Activated gamma-delta T cell treated with anti-CD3 and anti-CD28 coated beads, Interleukin-2, amount 50 U/mL, for 16 hours (primary cell): ENCODE results near the gene HCAR1.
"Not testable (repeated sequence)": the region's sequence is repeated elsewhere in the genome, so short reads cannot be mapped to it uniquely, and the experiment has no call there.

Source experiments
- DNase-seq: peaks from one replicate; pipeline ENCODE4 v3.0.0-alpha.2; 2020; ENCODE audit warnings: low read depth

Gene HCAR1, protein sequence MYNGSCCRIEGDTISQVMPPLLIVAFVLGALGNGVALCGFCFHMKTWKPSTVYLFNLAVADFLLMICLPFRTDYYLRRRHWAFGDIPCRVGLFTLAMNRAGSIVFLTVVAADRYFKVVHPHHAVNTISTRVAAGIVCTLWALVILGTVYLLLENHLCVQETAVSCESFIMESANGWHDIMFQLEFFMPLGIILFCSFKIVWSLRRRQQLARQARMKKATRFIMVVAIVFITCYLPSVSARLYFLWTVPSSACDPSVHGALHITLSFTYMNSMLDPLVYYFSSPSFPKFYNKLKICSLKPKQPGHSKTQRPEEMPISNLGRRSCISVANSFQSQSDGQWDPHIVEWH

DNA sequence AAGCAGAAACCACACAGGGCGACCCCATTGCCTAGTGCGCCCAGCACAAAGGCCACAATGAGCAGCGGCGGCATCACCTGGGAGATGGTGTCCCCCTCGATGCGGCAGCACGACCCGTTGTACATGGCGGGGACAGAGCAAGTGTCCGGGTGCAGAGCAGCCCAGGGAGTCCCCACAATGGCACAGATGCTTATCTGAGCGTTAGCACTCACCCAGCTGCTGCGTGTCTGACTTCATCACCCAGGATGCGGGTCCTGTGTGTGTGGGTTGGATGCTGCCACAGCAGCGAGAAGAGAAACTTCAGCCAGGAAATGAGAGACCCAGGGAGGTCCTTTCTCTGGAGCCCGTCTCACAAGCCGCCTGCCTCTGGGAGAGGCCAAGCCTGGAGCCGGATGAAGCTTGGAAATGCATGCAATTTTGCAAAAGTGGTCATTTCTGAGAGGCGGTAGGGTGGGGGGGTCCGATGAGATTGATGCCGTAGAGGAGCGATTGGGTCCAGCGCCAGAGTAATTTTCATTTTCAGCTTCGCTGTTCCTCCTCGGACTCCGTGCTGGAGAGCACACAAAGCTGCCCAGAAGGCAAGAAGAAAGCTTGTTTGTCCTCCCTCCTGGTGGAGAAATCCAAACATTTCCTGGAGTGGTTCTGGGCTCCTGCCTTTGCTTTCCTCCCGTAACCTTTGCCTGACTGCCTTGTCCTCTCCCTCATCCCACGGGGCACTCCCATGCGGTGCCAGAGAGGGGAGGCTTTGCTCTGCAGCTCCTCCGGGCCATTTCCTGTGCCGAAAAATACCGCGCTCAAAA lies at the start of gene HCAR1:
Gene HCAR1, minus strand, starts transcription at position 630 of the 800 bp plus-strand sequence. Its CDS starts 505 bp downstream, at position 125.
- DNase-seq, result no peak

DNA sequence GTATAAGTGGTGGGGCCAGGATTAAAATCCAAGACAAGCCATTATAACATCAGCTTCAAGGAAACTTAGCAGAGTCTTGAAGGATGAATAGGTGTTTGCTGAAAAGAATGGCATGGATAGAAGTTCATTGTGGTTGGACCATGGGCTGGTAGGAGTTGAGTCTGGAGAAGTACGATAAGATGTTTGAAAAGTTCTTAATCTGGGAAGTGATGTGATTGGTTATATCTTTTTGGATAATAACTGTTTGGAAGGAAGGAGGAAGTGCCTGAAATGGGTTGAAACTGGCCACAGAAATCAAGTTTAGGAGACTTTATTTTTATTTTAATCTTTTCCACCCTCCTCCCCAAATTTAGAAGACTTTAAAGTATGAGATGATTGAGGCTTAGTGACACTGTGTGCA lies 26.9 kb upstream of the HCAR1 start:
- DNase-seq, result no peak

DNA sequence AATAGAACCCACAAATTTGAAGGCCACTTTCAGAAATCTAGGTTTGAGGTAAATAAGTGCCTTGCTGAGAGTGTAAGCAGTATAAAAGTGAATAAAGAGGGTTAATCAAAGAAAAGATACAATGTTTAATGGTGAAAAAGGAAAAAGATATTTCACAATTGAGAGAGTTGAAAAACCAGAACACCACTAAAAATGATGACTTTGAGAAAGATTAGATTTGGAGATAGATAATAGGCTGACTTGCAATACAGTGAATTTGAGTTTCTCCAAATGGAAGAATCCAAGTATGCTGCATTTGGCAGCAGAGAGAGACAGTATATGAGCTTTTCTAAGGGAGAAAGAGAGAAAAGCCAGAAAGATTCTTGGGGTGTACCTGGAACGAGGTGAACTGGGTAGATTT lies 24.1 kb upstream of the HCAR1 start:
- no peak for DNase-seq

DNA sequence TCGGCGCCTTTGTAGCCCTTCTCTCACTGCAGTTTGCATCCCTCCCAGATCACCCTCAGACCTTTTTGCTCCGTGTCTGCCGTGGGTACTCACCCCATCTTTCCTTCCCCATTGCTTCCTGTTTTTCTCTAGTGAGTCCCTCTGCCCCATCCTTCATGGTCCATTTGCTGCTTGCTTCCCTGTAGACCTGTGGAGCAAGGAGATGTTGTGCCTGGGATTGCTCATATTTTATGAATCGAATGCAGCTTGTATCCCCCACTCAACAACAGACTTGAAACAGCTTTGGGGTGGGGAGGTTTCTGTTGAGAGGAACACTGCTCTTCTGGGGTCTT lies 22.6 kb upstream of the HCAR1 start:
- no peak for DNase-seq

DNA sequence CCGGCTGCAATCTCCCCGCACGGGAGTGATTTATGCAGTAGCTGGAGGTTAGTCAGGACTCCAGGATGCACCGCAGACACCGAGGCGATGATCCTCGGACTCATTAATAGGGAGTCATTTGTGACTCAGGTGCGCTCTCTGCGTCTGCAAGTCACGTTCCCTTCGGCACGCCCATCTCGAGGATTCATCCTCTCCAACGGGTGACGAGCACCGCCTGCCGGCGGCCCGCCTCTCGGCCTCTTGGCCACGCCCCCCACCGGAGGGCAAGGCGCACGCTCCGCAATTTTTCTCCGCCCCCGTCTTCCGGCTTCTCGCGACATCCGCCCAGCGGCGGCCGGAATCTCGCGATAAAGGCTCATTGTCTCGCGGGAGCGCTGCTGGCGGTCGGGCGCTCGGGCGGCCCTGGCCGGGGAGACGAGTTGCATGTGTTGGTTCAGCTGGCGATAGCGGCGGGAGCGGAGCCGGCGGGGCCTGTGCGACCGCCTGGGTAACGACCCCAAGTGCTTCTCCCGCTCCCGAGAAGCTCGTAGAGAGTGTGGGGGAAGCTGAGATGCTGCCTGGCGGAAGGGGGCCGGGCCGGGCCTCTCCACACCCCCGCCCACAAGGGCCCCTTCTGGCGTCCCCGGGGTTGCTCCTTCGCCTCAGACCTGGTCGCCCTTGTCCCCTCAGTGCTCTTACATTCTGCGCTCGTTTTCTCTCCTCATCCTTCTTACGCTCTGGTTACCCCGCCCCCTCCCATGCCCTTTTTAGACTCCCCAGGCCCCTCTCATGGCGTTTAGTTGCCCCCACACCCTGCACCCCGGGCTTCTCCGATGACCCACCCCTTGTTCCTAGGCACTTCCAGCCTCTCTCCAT lies 22.0 kb upstream of the HCAR1 start, which contains the start of gene DENR:
Gene DENR, plus strand, starts transcription at position 361 of the 855 bp plus-strand sequence. CDS start 878 bp downstream, outside the sequence.
- peak; percentile 99 for DNase-seq

DNA sequence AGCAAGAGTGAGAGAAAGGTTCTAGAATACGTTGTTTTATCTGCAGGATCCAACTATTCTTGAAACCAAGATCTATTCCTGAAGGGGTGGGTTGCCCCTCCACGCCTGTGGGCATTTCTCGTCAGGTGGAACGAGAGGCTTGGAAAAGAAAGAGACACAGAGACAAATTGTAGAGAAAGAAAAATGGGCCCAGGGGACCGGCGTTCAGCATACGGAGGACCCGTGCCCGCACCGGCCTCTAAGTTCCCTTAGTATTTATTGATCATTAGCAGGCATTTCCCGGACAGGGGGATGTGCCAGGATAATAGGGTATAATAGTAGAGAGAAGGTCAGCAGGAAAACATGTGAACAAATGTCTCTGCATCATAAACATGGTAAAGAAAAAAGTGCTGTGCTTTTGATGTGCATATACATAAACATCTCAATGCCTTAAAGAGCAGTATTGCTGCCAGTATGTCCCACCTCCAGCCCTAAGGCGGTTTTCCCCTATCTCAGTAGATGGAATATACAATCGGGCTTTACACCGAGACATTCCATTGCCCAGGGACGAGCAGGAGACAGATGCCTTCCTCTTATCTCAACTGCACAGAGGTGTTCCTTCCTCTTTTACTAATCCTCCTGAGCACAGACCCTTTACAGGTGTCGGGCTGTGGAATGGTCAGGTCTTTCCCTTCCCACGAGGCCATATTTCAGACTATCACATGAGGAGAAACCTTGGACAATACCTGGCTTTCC lies 20.3 kb upstream of the HCAR1 start:
- not testable (repeated sequence) for DNase-seq

DNA sequence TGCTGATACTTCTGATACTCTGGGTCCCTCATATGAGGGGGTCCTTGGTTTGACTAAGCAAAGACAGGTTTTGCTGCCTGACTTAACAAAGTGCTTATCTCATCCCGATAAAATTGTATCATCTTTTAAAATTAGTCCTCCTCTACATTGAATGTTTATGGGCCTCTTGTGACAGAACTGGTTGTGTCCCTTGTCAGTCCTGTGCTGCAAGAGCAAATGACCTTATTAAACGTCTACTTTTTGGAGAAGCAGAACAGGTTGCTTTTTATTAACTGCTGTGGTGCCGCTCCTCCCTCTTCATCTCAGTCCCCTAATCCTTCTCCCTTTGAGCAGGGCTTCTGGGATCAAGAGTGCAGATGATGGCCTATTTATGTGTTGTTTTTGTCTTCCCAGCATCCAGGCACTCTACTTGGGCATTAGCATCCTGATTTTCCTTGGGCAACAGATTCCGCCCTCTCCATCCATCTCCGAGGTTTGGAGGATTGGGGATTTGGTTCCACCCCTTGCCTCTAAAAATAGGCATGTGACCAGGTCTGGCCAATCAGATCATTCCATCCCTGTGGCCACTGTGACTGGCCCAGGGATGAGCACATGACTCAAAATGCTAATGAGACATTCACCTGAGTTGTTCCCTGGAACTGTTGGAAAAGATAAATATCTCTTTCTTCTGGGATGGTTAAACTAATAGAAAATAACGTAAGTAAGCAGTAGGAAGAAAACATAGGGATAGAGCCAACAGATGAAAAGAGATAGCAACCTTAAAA lies 19.1 kb upstream of the HCAR1 start:
- DNase-seq, result no peak

DNA sequence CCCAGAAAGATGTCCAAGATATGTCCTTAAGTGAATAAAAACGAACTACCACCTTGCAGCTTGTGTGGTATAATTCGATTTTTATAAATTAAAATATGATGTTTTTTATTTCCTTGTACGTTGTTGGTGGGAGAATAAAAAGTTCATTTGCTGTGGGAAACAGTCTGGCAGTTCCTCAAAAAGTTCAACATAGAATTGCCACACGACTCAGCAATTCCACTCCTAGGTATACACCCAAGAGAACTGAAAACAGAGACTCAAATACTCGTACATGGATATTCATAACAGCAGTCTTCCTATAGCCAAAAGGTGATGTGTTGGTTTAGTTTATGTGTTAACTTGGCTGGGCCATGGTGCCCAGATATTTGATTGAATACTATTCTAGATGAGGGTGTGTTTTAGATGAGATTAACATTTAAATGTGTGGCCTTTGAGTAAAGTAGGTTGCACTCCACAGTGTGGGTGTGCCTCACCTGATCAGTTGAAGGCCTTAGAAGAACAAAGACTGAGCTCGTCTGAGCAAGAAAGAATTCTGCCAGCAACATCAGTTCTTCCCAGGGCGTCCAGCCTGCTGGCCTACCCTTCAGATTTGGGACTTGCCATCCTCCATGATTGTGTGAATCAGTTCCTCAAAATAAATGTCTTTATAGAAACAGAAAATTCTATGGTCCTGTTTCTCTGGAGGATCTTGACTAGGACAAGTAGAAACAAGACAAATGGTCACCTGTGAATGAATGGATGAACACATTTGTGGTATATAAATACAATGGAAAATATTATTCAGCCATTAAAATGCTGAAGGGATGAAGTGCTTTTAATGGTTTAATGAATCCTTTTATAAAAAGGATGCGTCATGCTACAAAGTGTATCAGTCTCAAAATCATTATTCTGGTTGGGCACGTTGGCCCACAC lies 16.8 kb upstream of the HCAR1 start:
- DNase-seq, result no peak

DNA sequence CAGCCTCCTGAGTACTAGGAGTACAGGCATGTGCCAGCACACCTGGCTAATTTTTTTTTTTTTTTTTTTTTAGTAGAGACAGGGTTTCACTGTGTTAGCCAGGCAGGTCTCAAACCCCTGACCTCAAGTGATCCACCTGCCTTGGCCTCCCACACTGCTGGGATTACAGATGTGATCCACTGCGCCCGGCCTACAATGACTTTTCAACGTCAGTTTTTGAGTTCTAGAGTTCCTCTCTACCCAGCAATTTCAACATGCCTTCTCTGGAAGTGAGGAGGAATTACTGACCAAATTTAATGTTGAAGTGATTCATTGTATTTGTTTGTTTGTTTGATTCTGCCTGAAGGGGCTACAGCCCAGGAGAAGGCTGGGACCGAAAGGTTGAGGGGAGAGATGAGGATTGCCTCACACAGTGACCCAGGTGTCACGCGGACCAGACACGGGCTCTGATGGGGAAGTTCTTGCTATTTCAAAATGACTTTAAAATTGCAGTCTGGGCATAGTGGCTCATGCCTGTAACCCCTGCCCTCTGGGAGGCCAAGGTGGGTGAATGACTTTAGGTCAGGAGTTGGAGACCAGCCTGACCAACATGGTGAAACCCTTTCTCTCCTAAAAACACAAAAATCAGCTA lies 13.4 kb upstream of the HCAR1 start:
- DNase-seq, result no peak

DNA sequence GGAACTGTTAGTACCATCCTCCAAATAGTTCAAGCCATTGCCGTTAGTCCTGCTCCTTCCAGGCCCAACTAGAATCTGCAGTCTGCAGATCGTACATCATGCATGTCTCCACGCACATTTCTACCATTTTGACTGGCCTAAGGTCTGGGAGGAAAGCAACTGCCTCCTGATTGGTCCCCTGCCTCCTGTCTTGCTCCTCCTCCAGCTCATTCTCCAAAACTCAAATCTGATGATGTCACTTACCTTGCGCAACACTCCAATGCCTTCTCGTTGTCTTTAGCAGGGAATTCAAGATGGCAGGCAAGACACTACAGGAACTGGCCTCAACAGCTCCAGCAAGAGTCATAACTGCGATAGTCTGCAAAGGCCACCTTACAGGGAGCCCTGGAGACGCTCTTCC lies 9.7 kb upstream of the HCAR1 start:
- no peak for DNase-seq

DNA sequence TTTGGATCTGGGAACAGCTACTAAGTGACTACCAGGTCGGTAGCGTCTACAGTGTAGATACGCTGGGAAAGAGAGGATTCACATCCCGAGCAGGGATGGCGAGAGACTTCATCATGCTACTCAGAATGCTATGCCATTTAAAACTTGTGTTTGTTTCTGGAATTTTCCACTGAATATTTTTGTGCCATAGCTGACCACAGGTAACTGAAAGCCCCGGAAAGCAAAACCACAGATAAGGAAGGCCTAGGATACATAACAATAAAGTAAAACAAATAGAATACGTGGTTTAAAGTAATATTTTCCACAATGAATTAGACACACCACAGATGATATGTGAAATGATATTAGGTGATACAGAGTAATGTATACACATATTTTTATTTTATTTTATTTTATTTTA lies 7.9 kb upstream of the HCAR1 start:
- DNase-seq, result no peak

DNA sequence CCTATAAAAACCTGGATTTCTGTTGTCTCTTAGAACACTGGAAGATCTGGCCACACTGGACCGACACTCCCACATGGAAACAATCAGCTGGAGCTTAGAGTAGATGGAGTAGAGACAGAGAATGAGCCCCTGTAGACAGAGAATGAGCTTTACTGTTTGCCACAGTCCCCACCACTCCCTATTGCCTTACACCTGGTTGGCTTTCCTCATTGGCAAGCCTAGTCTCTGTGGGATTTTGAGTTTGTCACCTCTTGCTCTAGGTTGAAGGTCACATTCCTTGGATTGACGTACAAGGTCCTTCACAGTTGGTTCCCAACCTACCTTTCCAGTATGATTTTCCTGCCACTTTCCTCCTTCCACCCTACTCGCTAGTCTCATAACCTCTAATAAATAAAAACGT lies 2.0 kb upstream of the HCAR1 start:
- DNase-seq, result no peak

DNA sequence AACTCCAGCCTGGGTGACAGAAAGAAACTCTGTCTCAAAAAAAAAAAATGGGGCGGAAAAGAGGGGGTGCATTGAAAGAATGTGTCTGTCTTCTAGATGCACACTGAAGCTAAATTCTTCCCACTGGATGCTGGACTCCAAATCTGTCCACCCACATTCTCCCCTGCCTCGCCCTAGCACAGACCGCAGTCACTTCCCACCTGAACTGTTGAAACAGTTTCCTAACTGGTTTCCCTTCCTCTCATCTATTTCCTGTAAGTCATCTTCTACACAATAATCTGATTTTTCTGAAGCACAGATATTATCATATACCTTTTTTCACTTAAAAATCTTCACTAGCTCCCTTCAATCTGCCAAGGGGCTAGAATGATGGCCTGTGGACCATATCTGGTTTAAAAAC lies 1.5 kb upstream of the HCAR1 start:
- no peak for DNase-seq

DNA sequence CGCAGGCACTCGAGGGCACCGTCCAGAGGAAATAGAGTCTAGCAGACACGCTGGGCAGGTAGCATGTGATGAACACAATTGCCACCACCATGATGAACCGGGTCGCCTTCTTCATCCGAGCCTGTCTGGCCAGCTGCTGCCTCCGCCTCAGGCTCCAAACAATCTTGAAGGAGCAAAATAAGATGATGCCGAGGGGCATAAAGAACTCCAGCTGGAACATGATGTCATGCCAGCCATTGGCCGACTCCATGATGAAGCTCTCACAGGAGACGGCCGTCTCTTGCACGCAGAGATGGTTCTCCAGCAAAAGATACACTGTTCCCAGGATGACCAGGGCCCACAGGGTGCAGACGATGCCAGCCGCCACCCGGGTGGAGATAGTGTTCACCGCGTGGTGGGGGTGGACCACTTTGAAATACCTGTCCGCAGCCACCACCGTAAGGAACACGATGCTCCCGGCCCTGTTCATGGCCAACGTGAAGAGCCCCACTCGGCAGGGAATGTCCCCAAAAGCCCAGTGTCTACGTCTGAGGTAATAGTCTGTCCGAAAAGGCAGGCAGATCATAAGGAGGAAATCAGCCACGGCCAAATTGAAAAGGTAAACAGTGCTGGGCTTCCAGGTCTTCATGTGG lies 945 bp downstream of the HCAR1 start:
- no peak for DNase-seq

DNA sequence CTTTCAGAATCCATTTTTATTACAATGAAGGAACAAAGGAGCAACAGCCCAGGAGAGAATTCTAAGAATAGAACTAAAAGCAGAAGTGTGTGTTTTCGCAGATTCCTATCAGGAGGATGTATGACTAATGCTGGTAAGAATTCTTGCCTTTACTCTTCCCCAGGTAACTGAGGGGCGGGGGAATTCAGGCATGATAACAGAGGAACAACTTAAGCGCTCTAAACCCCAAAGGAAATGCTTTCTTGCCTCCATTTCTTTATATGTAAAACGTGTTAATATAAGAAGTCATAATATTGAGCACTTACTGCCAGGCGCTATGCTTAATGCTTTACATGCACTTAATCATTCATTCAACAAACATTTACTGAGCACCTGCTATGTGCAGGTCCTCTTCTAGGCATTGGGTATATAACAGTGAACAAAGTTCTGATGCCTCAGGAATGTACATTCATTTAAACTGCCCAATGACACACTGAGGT lies 4.5 kb downstream of the HCAR1 start:
- DNase-seq, result no peak

DNA sequence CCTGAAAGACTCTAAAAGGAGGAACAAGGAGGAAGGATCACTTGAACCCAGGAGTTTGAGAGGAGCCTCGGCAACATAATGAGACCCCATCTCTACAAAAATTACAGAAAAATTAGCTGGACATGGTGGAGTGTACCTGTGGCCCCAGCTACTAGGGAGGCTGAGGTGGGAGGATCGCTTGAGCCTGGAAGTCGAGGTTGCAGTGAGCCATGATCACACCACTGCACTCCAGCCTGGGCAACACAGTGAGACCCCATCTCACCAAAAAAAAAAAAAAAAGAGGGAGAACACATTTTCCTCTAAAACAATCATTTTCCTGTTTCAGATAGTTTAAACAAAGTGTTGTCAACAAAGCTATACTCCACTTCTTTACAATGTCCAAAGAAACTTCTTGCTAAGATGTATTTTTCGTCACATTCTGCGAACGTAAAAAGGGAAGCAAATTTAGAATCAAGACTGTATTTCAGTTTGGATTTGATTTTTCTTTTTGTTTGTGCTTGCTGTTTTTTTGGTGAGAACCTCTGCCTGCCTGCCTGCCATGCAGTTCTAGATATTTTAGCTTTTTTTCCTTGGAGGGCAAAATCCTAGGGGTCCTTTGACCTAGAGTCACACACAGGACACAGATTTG lies 5.1 kb downstream of the HCAR1 start:
- no peak for DNase-seq

DNA sequence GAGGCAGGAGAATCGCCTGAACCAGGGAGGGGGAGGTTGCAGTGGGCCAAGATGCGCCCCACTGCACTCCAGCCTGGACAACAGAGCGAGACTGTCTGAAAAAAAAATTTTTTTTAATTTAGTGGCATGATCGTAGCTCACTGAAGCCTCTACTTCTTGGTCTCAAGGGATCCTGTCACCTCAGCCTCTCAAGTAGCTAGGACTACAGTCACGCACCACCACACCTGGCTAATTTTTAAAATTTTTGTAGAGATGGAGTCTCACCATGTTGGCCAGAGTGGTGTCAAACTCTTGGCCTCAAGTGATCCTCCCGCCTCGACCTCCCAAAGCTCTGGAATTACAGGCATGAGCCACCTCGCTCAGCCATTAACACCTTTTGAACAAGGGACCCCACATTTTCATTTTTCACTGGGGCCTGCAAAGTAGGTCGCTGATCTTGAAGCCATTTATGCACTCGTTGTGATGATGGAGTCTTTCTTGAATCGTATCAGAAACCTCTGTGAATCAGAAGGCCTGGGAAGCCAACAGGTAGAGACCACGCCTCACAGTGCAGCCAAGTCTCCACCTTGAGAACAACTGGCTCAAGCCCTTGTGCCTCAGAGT lies 5.9 kb downstream of the HCAR1 start:
- no peak for DNase-seq

DNA sequence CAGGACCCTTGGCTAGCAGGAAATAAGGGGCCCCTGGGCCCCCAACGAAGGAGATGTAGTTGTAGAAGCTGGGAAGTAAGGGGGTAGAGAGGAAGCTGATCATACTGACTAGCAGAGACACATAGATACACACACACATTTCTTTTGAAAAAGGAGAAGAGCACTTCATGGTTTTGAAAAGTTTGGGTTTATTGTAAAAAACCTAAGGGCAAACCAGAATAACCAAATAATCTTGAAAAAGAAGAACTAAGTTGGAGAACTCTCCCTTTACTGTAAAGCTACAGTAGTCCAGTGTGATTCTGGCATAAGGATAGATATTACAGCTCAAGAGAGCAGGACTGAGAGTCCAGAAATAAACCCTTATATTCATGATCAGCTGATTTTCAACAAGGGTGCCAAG lies 8.3 kb downstream of the HCAR1 start:
- DNase-seq, result no peak
